T-helper 1 cell treated with Interleukin-12 subunit alpha and Interleukin-12 subunit beta and Interleukin-4 antibody, amounts not matched to agents 30 μg/mL and 1 μg/mL, for 36 hours (primary cell): ENCODE measurements around the gene USP7.
"Not testable (repeated sequence)": the region's sequence is repeated elsewhere in the genome, so short reads cannot be mapped to it uniquely, and the experiment has no call there.

ENCODE experiments used
- H3K27ac Mint-ChIP-seq: one replicate; pipeline ENCODE4 v1.8.0; 2021; ENCODE audit warnings: mild to moderate bottlenecking, mixed read lengths
- H3K27me3 Mint-ChIP-seq: one replicate; pipeline ENCODE4 v1.8.0; 2021; ENCODE audit warnings: low read depth, mixed read lengths
- H3K36me3 Mint-ChIP-seq: one replicate; pipeline ENCODE4 v1.8.0; 2021; ENCODE audit warnings: low read depth, mixed read lengths
- H3K4me1 Mint-ChIP-seq: one replicate; pipeline ENCODE4 v1.8.0; 2021; ENCODE audit warnings: low read depth, mixed read lengths
- H3K4me3 Mint-ChIP-seq: one replicate; pipeline ENCODE4 v1.8.0; 2021; ENCODE audit warnings: mild to moderate bottlenecking, moderate library complexity, mixed read lengths
- H3K9me3 Mint-ChIP-seq: one replicate; pipeline ENCODE4 v1.8.0; 2021; ENCODE audit warnings: mixed read lengths

Gene USP7

GRCh38 chr16:8989099-8989878 is 25.6 kb upstream of the USP7 start:
- Mint-ChIP-seq H3K27me3 (no peaks in the 10 kb centered on the region), H3K4me3 (no peak overlapping the region), H3K27ac (no peak overlapping the region), H3K9me3 (no peaks in the 10 kb centered on the region), H3K36me3 (no peaks in the 10 kb centered on the region), H3K4me1 (no peaks in the 10 kb centered on the region)

GRCh38 chr16:8986818-8987191 is 23.1 kb upstream of the USP7 start:
- no peak overlapping the region for H3K27ac Mint-ChIP-seq
- H3K9me3 Mint-ChIP-seq: no peaks in the 10 kb centered on the region
- no peaks in the 10 kb centered on the region for H3K27me3 Mint-ChIP-seq
- no peaks in the 10 kb centered on the region for H3K36me3 Mint-ChIP-seq
- no peaks in the 10 kb centered on the region for H3K4me1 Mint-ChIP-seq
- H3K4me3 Mint-ChIP-seq: no peak overlapping the region

GRCh38 chr16:8986111-8986510 is 22.4 kb upstream of the USP7 start:
- no peaks in the 10 kb centered on the region for H3K4me1 Mint-ChIP-seq

GRCh38 chr16:8982816-8983215 is 19.1 kb upstream of the USP7 start:
- no peak overlapping the region for H3K27ac Mint-ChIP-seq
- no peaks in the 10 kb centered on the region for H3K36me3 Mint-ChIP-seq
- no peak overlapping the region for H3K4me3 Mint-ChIP-seq
- no peaks in the 10 kb centered on the region for H3K4me1 Mint-ChIP-seq
- H3K9me3 Mint-ChIP-seq: no peaks in the 10 kb centered on the region
- no peaks in the 10 kb centered on the region for H3K27me3 Mint-ChIP-seq

More at GRCh38 chr16:8986111-8986510, 22.4 kb upstream of the USP7 start:
- no peaks in the 10 kb centered on the region for H3K36me3 Mint-ChIP-seq
- H3K4me3 Mint-ChIP-seq: no peak overlapping the region
- H3K27ac Mint-ChIP-seq: no peak overlapping the region
- H3K27me3 Mint-ChIP-seq: no peaks in the 10 kb centered on the region
- H3K9me3 Mint-ChIP-seq: no peaks in the 10 kb centered on the region

GRCh38 chr16:8981901-8982300 is 18.2 kb upstream of the USP7 start:
- not testable (repeated sequence) for H3K4me3 Mint-ChIP-seq, H3K4me1 Mint-ChIP-seq, H3K27me3 Mint-ChIP-seq, H3K36me3 Mint-ChIP-seq, H3K9me3 Mint-ChIP-seq, H3K27ac Mint-ChIP-seq

- H3K4me1 Mint-ChIP-seq, H3K27me3 Mint-ChIP-seq, H3K27ac Mint-ChIP-seq, H3K4me3 Mint-ChIP-seq, H3K36me3 Mint-ChIP-seq, H3K9me3 Mint-ChIP-seq: not testable (repeated sequence)
These were observed 12.5 kb upstream of the USP7 start for GRCh38 chr16:8976189-8976588.

- Mint-ChIP-seq H3K36me3 (no peaks in the 10 kb centered on the region), H3K27ac (no peak overlapping the region)
These were observed 11.3 kb upstream of the USP7 start for GRCh38 chr16:8975039-8975438.

GRCh38 chr16:8972843-8973586 is 9.3 kb upstream of the USP7 start:
- Mint-ChIP-seq H3K36me3 (no peaks in the 10 kb centered on the region), H3K4me1 (no peaks in the 10 kb centered on the region), H3K27me3 (peaks cover 7% of the 10 kb centered on the region), H3K9me3 (no peaks in the 10 kb centered on the region), H3K4me3 (no peak overlapping the region), H3K27ac (no peak overlapping the region)

More at GRCh38 chr16:8975039-8975438, 11.3 kb upstream of the USP7 start:
- Mint-ChIP-seq H3K4me3 (no peak overlapping the region), H3K9me3 (no peaks in the 10 kb centered on the region), H3K4me1 (no peaks in the 10 kb centered on the region), H3K27me3 (peaks cover 7% of the 10 kb centered on the region)

GRCh38 chr16:8971416-8971815 is 7.7 kb upstream of the USP7 start:
- no peaks in the 10 kb centered on the region for H3K9me3 Mint-ChIP-seq
- H3K36me3 Mint-ChIP-seq: no peaks in the 10 kb centered on the region
- no peaks in the 10 kb centered on the region for H3K4me1 Mint-ChIP-seq
- H3K27ac Mint-ChIP-seq: no peak overlapping the region
- no peak overlapping the region for H3K4me3 Mint-ChIP-seq
- peaks cover 15% of the 10 kb centered on the region for H3K27me3 Mint-ChIP-seq

GRCh38 chr16:8969202-8969897 is 5.6 kb upstream of the USP7 start:
- H3K4me1 Mint-ChIP-seq, H3K9me3 Mint-ChIP-seq, H3K4me3 Mint-ChIP-seq, H3K27ac Mint-ChIP-seq, H3K36me3 Mint-ChIP-seq: not testable (repeated sequence)
- peaks cover 21% of the 10 kb centered on the region for H3K27me3 Mint-ChIP-seq

- not testable (repeated sequence) for H3K4me3 Mint-ChIP-seq, H3K36me3 Mint-ChIP-seq, H3K9me3 Mint-ChIP-seq, H3K27ac Mint-ChIP-seq, H3K4me1 Mint-ChIP-seq
- peaks cover 18% of the 10 kb centered on the region for H3K27me3 Mint-ChIP-seq
These were observed 4.3 kb upstream of the USP7 start for GRCh38 chr16:8968054-8968453.

- peaks cover 4% of the 10 kb centered on the region for H3K4me1 Mint-ChIP-seq
- no peak overlapping the region for H3K27ac Mint-ChIP-seq
- peaks cover 18% of the 10 kb centered on the region for H3K27me3 Mint-ChIP-seq
- H3K36me3 Mint-ChIP-seq: peaks cover 2% of the 10 kb centered on the region
- no peaks in the 10 kb centered on the region for H3K9me3 Mint-ChIP-seq
- no peak overlapping the region for H3K4me3 Mint-ChIP-seq
These were observed 3.6 kb upstream of the USP7 start for GRCh38 chr16:8967132-8967821.

- H3K4me3 Mint-ChIP-seq: no peak overlapping the region
- H3K9me3 Mint-ChIP-seq: no peaks in the 10 kb centered on the region
- peaks cover 7% of the 10 kb centered on the region for H3K36me3 Mint-ChIP-seq
- no peak overlapping the region for H3K27ac Mint-ChIP-seq
- H3K27me3 Mint-ChIP-seq: peaks cover 18% of the 10 kb centered on the region
- H3K4me1 Mint-ChIP-seq: peaks cover 9% of the 10 kb centered on the region
These were observed 3.1 kb upstream of the USP7 start for GRCh38 chr16:8966817-8967131.

- peaks cover 18% of the 10 kb centered on the region for H3K27me3 Mint-ChIP-seq
- H3K36me3 Mint-ChIP-seq: peaks cover 11% of the 10 kb centered on the region
- peaks cover 30% of the 10 kb centered on the region for H3K4me1 Mint-ChIP-seq
- peak overlapping the region; percentile 55 for H3K4me3 Mint-ChIP-seq
- peak overlapping the region; percentile 72 for H3K27ac Mint-ChIP-seq
- H3K9me3 Mint-ChIP-seq: no peaks in the 10 kb centered on the region
These were observed 756 bp upstream of the USP7 start for GRCh38 chr16:8964462-8964861.
